Right lobe of liver (tissue), 6 donors: ENCODE measurements around the gene DPP7. TPM values are rescaled to one million over a fixed set of nuclear protein-coding genes. Genes with fewer than 3 reads are reported as not detected.

ENCODE experiments used
- ATAC-seq, 4 donors: fragments of 200-7000 bp; cut with Tn5 transposase; one replicate each; pipeline ENCODE4 v1.9.1; 2020; ENCODE audit warnings: mild to moderate bottlenecking in 4 of 4, moderate library complexity in 4 of 4
- DNase-seq, 3 donors: peaks; one replicate each; pipeline ENCODE4 v3.0.0-alpha.2; 2020
- H3K27ac ChIP-seq, 3 donors: fragments of 200-600 bp; one replicate each; pipeline ENCODE4 v1.8.0; 2022
- H3K27me3 ChIP-seq, 2 donors: fragments of 200-600 bp; one replicate each; pipeline ENCODE4 v1.8.0; 2022
- H3K36me3 ChIP-seq, 4 donors: fragments of 200-600 bp; sonication (generic) in 1 of 4; one replicate each; pipeline versions ENCODE4 v1.5.1 to v1.8.0; 2017 to 2022; ENCODE audit warnings: control low read depth in 1 of 4
- H3K4me1 ChIP-seq, 4 donors: fragments of 200-600 bp; sonication (generic) in 1 of 4; one replicate each; pipeline versions ENCODE4 v1.5.1 to v1.8.0; 2017 to 2022; ENCODE audit warnings: control low read depth in 1 of 4
- H3K4me3 ChIP-seq, 3 donors: fragments of 200-600 bp; one replicate each; pipeline ENCODE4 v1.8.0; 2022
- H3K9me3 ChIP-seq, 4 donors: fragments of 200-600 bp; sonication (generic) in 1 of 4; one replicate each; pipeline versions ENCODE4 v1.5.1 to v1.8.0; 2017 to 2022; ENCODE audit warnings: control low read depth in 1 of 4
- POLR2A ChIP-seq: fragments of 450-650 bp; IDR thresholded peaks from one replicate; pipeline ENCODE4 v1.6.1; 2017; ENCODE audit warnings: antibody characterized with exemption, mild to moderate bottlenecking
- WGBS: methylation state at CpG from one replicate; pipeline ENCODE4 v1.1.6; 2018; ENCODE audit warnings: low coverage, low lambda C conversion rate; ENCODE audit not compliant: insufficient coverage; ENCODE audit errors: missing lambda C conversion rate; 5-methylcytosine and 5-hydroxymethylcytosine counted together
- intact Hi-C, 2 donors: fragments of 100-400 bp; cut with DNase I; formaldehyde crosslinking; loops; one replicate each; pipeline versions ENCODE4 v1.11.2 to v1.14.1; 2022
- total RNA-seq, 6 experiments: library from RNA; depleted of rRNA in 2 of 6; stranded (reverse); fragments of >200 nt in 2 of 6; fragmentation: NEBNext Ultra II Directional in 3 of 6; extraction: Animal tissue kit (Norgen Biotek cat#: 25700) in 3 of 6; gene quantifications; one replicate each; pipeline versions ENCODE4 v1.1.0 to v1.2.4, GENCODE V29; 2016 to 2023
- TF ChIP-seq, protein P1 (sequence below), 4 donors: fragments of 200-600 bp in 3 of 4; fragments of 450-650 bp in 1 of 4; IDR thresholded peaks; one replicate each; pipeline versions ENCODE4 v1.5.1 to v1.8.0; 2016 to 2022; ENCODE audit warnings: antibody characterized with exemption in 4 of 4, mild to moderate bottlenecking in 2 of 4
- donor health status: DM: no; HTN: yes; CAD: no.
- donor health status: DM: no; HTN: no; CAD: no.
- donor health status: DM: no; HTN: no; CAD: no.
- donor health status: DM: no; HTN: yes; CAD: no.
- donor health status: DM: no; HTN: yes; CAD: no.

Gene DPP7
- total RNA-seq, 6 experiments from 2014 or later, result 62.2 to 86.2 (median 66.2) TPM

DNA sequence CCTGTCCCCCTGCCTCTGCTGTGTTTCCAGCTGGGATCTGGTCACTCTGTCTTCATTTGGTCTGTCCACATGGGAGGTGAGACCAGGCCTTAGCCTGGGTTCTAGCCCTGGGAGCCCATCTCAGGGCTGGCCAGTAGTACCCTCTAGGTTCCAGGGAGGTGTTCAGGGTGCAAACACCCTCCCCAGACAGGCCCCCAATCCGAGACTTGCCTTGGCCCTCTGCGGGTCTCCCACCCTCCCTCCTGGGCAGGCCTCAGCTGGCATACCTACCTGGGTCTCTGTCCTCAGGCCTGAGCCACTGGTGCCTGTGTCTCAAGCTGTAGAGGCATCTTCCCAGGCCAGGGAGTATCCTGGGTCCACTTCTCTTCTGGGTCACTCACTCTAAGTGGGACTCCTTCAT, 43.3 kb downstream of the DPP7 start:
- no CpG with 5 or more reads among the region's 2 CpGs for WGBS
- DNase-seq (peak in 1 of 3 donors; percentile 42), ATAC-seq (no peak)
- no peaks in the 10 kb centered on the region for H3K36me3 ChIP-seq
- H3K4me1 ChIP-seq, result peaks cover 0 to 3% (median 0%) of the 10 kb centered on the region in 4 donors
- H3K27ac ChIP-seq, result no peak overlapping the region
- peaks cover 0 to 17% of the 10 kb centered on the region in 2 donors for H3K27me3 ChIP-seq
- H3K9me3 ChIP-seq, result no peaks in the 10 kb centered on the region
- intact Hi-C loops, result no loop called here
- no peak overlapping the region for H3K4me3 ChIP-seq
- TF ChIP-seq POLR2A, result no peak
- TF ChIP-seq, protein P1, sequence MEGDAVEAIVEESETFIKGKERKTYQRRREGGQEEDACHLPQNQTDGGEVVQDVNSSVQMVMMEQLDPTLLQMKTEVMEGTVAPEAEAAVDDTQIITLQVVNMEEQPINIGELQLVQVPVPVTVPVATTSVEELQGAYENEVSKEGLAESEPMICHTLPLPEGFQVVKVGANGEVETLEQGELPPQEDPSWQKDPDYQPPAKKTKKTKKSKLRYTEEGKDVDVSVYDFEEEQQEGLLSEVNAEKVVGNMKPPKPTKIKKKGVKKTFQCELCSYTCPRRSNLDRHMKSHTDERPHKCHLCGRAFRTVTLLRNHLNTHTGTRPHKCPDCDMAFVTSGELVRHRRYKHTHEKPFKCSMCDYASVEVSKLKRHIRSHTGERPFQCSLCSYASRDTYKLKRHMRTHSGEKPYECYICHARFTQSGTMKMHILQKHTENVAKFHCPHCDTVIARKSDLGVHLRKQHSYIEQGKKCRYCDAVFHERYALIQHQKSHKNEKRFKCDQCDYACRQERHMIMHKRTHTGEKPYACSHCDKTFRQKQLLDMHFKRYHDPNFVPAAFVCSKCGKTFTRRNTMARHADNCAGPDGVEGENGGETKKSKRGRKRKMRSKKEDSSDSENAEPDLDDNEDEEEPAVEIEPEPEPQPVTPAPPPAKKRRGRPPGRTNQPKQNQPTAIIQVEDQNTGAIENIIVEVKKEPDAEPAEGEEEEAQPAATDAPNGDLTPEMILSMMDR (IDR thresholded peaks at IDR 0.05), result no peak

- intact Hi-C loops, result no loop called here
- peaks cover 0 to 14% of the 10 kb centered on the region in 2 donors for H3K27me3 ChIP-seq
- DNase-seq (peak in 1 of 3 donors; percentile 53), ATAC-seq (peak; percentile 1 to 7 (median 2))
- no peaks in the 10 kb centered on the region for H3K9me3 ChIP-seq
- TF ChIP-seq, protein P1 (IDR thresholded peaks at IDR 0.05), result no peak
- TF ChIP-seq POLR2A, result no peak
- H3K27ac ChIP-seq, result peak overlapping the region in 1 of 3 donors; percentile 10
- H3K4me1 ChIP-seq, result peaks cover 0 to 3% (median 0%) of the 10 kb centered on the region in 4 donors
- H3K36me3 ChIP-seq, result no peaks in the 10 kb centered on the region
- WGBS, result 7% methylated on average over 2 of the region's 6 CpGs
- peak overlapping the region in 1 of 3 donors; percentile 27 for H3K4me3 ChIP-seq
These were observed 43.6 kb downstream of the DPP7 start for GRCh38 chr9:137070906-137071275.

GRCh38 chr9:137070201-137070905, 44.2 kb downstream of the DPP7 start, which contains the start of gene SAPCD2:
Gene SAPCD2, minus strand, starts transcription at chr9:137070557. Its CDS starts 97 bp downstream, at chr9:137070460.
- TF ChIP-seq, protein P1 (IDR thresholded peaks at IDR 0.05), result no peak
- TF ChIP-seq POLR2A, result no peak
- ATAC-seq (peak; percentile 84 to 91 (median 86)), DNase-seq (peak; percentile 82 to 87 (median 87))
- intact Hi-C loops, result no loop called here
- peaks cover 0 to 3% (median 0%) of the 10 kb centered on the region in 4 donors for H3K4me1 ChIP-seq
- peak within 1 kb of the TSS in 1 of 3 donors; percentile 27 for H3K4me3 ChIP-seq
- H3K27me3 ChIP-seq, result peaks cover 0 to 14% of the 10 kb centered on the region in 2 donors
- peak within 1 kb of the TSS in 1 of 3 donors; percentile 10 for H3K27ac ChIP-seq
- H3K9me3 ChIP-seq, result no peaks in the 10 kb centered on the region
- 0% methylated on average over 18 of the region's 74 CpGs for WGBS
- H3K36me3 ChIP-seq, result no peaks in the 10 kb centered on the region

GRCh38 chr9:137069508-137070091, 44.9 kb downstream of the DPP7 start:
- Histone ChIP-seq H3K4me3 (no peak overlapping the region), H3K27ac (no peak overlapping the region), H3K9me3 (no peaks in the 10 kb centered on the region), H3K36me3 (no peaks in the 10 kb centered on the region), H3K4me1 (peaks cover 0 to 3% (median 0%) of the 10 kb centered on the region in 4 donors), H3K27me3 (peaks cover 0 to 14% of the 10 kb centered on the region in 2 donors)
- intact Hi-C loops, result no loop called here
- DNase-seq (peak in 1 of 3 donors; percentile 55), ATAC-seq (no peak)
- 0% methylated on average over 3 of the region's 52 CpGs for WGBS
- no peak for TF ChIP-seq POLR2A
- TF ChIP-seq, protein P1 (IDR thresholded peaks at IDR 0.05), result no peak
